PFSK-1 (cell line): Measurements from ENCODE around the gene NCKIPSD.

Source experiments
- FOXP2 ChIP-seq: optimal IDR thresholded peaks from 2 replicates; pipeline ENCODE3; 2011; ENCODE audit warnings: borderline replicate concordance, control low read depth, inconsistent platforms; ENCODE audit not compliant: insufficient read depth; ENCODE audit errors: extremely low read length, extremely low read depth
- POLR2AphosphoS5 ChIP-seq: IDR thresholded peaks from 2 replicates; pipeline ENCODE4 v1.6.1; 2012; ENCODE audit warnings: low read depth, mild to moderate bottlenecking, control low read depth, low read length, moderate library complexity
- SIN3A ChIP-seq: IDR thresholded peaks from 2 replicates; pipeline ENCODE4 v1.6.1; 2012; ENCODE audit warnings: mild to moderate bottlenecking, low read length, moderate library complexity, borderline replicate concordance; ENCODE audit not compliant: insufficient read depth
- TAF1 ChIP-seq: IDR thresholded peaks from 2 replicates; pipeline ENCODE4 v1.6.1; 2012; ENCODE audit warnings: low read length, control low read depth, borderline replicate concordance; ENCODE audit not compliant: insufficient read depth
- TF ChIP-seq, protein P1 (sequence below), 2 experiments: IDR thresholded peaks; 2 replicates each; pipeline versions ENCODE4 v1.6.1 to v1.8.0; 2011 to 2012; ENCODE audit warnings: low read depth in 2 of 2, low read length in 2 of 2, control low read depth in 1 of 2, inconsistent platforms in 1 of 2, mild to moderate bottlenecking in 1 of 2, moderate library complexity in 1 of 2; ENCODE audit not compliant: insufficient read depth in 1 of 2

The NCKIPSD gene

GRCh38 chr3:48678056-48678455, 7.7 kb downstream of the NCKIPSD start:
- no peak for TF ChIP-seq POLR2AphosphoS5
- TF ChIP-seq, protein P1, sequence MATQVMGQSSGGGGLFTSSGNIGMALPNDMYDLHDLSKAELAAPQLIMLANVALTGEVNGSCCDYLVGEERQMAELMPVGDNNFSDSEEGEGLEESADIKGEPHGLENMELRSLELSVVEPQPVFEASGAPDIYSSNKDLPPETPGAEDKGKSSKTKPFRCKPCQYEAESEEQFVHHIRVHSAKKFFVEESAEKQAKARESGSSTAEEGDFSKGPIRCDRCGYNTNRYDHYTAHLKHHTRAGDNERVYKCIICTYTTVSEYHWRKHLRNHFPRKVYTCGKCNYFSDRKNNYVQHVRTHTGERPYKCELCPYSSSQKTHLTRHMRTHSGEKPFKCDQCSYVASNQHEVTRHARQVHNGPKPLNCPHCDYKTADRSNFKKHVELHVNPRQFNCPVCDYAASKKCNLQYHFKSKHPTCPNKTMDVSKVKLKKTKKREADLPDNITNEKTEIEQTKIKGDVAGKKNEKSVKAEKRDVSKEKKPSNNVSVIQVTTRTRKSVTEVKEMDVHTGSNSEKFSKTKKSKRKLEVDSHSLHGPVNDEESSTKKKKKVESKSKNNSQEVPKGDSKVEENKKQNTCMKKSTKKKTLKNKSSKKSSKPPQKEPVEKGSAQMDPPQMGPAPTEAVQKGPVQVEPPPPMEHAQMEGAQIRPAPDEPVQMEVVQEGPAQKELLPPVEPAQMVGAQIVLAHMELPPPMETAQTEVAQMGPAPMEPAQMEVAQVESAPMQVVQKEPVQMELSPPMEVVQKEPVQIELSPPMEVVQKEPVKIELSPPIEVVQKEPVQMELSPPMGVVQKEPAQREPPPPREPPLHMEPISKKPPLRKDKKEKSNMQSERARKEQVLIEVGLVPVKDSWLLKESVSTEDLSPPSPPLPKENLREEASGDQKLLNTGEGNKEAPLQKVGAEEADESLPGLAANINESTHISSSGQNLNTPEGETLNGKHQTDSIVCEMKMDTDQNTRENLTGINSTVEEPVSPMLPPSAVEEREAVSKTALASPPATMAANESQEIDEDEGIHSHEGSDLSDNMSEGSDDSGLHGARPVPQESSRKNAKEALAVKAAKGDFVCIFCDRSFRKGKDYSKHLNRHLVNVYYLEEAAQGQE (IDR thresholded peaks at IDR 0.05; ENCODE audit: insufficient read depth in 1 of 2, low read depth in 2 of 2, low read length in 2 of 2), result no peak
- TF ChIP-seq TAF1, result no peak
- no peak for TF ChIP-seq FOXP2
- no peak for TF ChIP-seq SIN3A

GRCh38 chr3:48674505-48674904, 11.2 kb downstream of the NCKIPSD start:
- TF ChIP-seq FOXP2, result no peak
- no peak for TF ChIP-seq TAF1
- TF ChIP-seq SIN3A, result no peak
- no peak for TF ChIP-seq POLR2AphosphoS5
- TF ChIP-seq, protein P1 (IDR thresholded peaks at IDR 0.05; ENCODE audit: insufficient read depth in 1 of 2, low read depth in 2 of 2, low read length in 2 of 2), result no peak

- no peak for TF ChIP-seq TAF1
These were observed 13.2 kb downstream of the NCKIPSD start for GRCh38 chr3:48672522-48672921.

GRCh38 chr3:48664929-48665328, 20.8 kb downstream of the NCKIPSD start:
- no peak for TF ChIP-seq POLR2AphosphoS5
- TF ChIP-seq, protein P1 (IDR thresholded peaks at IDR 0.05; ENCODE audit: insufficient read depth in 1 of 2, low read depth in 2 of 2, low read length in 2 of 2), result no peak
- TF ChIP-seq TAF1, result no peak
- TF ChIP-seq SIN3A, result no peak
- TF ChIP-seq FOXP2, result no peak

- TF ChIP-seq SIN3A (no peak), FOXP2 (no peak), POLR2AphosphoS5 (no peak), TAF1 (no peak)
- TF ChIP-seq, protein P1 (IDR thresholded peaks at IDR 0.05; ENCODE audit: insufficient read depth in 1 of 2, low read depth in 2 of 2, low read length in 2 of 2), result no peak
These were observed 21.4 kb downstream of the NCKIPSD start for GRCh38 chr3:48664313-48664644.
